Right lobe of liver (tissue), 6 donors: ENCODE measurements around the gene CREB3. TPM values are rescaled to one million over a fixed set of nuclear protein-coding genes. Genes with fewer than 3 reads are reported as not detected.

ENCODE experiments used
- ATAC-seq, 4 donors: fragments of 200-7000 bp; cut with Tn5 transposase; one replicate each; pipeline ENCODE4 v1.9.1; 2020; ENCODE audit warnings: mild to moderate bottlenecking in 4 of 4, moderate library complexity in 4 of 4
- DNase-seq, 3 donors: peaks; one replicate each; pipeline ENCODE4 v3.0.0-alpha.2; 2020
- H3K27ac ChIP-seq, 3 donors: fragments of 200-600 bp; one replicate each; pipeline ENCODE4 v1.8.0; 2022
- H3K27me3 ChIP-seq, 2 donors: fragments of 200-600 bp; one replicate each; pipeline ENCODE4 v1.8.0; 2022
- H3K36me3 ChIP-seq, 4 donors: fragments of 200-600 bp; sonication (generic) in 1 of 4; one replicate each; pipeline versions ENCODE4 v1.5.1 to v1.8.0; 2017 to 2022; ENCODE audit warnings: control low read depth in 1 of 4
- H3K4me1 ChIP-seq, 4 donors: fragments of 200-600 bp; sonication (generic) in 1 of 4; one replicate each; pipeline versions ENCODE4 v1.5.1 to v1.8.0; 2017 to 2022; ENCODE audit warnings: control low read depth in 1 of 4
- H3K4me3 ChIP-seq, 3 donors: fragments of 200-600 bp; one replicate each; pipeline ENCODE4 v1.8.0; 2022
- H3K9me3 ChIP-seq, 4 donors: fragments of 200-600 bp; sonication (generic) in 1 of 4; one replicate each; pipeline versions ENCODE4 v1.5.1 to v1.8.0; 2017 to 2022; ENCODE audit warnings: control low read depth in 1 of 4
- CTCF ChIP-seq, 4 donors: fragments of 200-600 bp in 3 of 4; fragments of 450-650 bp in 1 of 4; IDR thresholded peaks; one replicate each; pipeline versions ENCODE4 v1.5.1 to v1.8.0; 2016 to 2022; ENCODE audit warnings: antibody characterized with exemption in 4 of 4, mild to moderate bottlenecking in 2 of 4
- POLR2A ChIP-seq: fragments of 450-650 bp; IDR thresholded peaks from one replicate; pipeline ENCODE4 v1.6.1; 2017; ENCODE audit warnings: antibody characterized with exemption, mild to moderate bottlenecking
- WGBS: methylation state at CpG from one replicate; pipeline ENCODE4 v1.1.6; 2018; ENCODE audit warnings: low coverage, low lambda C conversion rate; ENCODE audit not compliant: insufficient coverage; ENCODE audit errors: missing lambda C conversion rate; 5-methylcytosine and 5-hydroxymethylcytosine counted together
- intact Hi-C, 2 donors: fragments of 100-400 bp; cut with DNase I; formaldehyde crosslinking; loops; one replicate each; pipeline versions ENCODE4 v1.11.2 to v1.14.1; 2022
- total RNA-seq, 6 experiments: library from RNA; depleted of rRNA in 2 of 6; stranded (reverse); fragments of >200 nt in 2 of 6; fragmentation: NEBNext Ultra II Directional in 3 of 6; extraction: Animal tissue kit (Norgen Biotek cat#: 25700) in 3 of 6; gene quantifications; one replicate each; pipeline versions ENCODE4 v1.1.0 to v1.2.4, GENCODE V29; 2016 to 2023
- donor health status: DM: no; HTN: yes; CAD: no.
- donor health status: DM: no; HTN: no; CAD: no.
- donor health status: DM: no; HTN: no; CAD: no.
- donor health status: DM: no; HTN: yes; CAD: no.
- donor health status: DM: no; HTN: yes; CAD: no.

Gene CREB3
- total RNA-seq, 6 experiments from 2014 or later: 12.1 to 35.2 (median 17.8) TPM

GRCh38 chr9:35713578-35713977, 18.9 kb upstream of the CREB3 start:
- DNase-seq (no peak), ATAC-seq (no peak)
- H3K4me1 ChIP-seq: no peaks in the 10 kb centered on the region
- intact Hi-C loops: no loop called here
- TF ChIP-seq POLR2A (no peak), CTCF (IDR thresholded peaks at IDR 0.05) (no peak)
- peaks cover 47 to 98% (median 72%) of the 10 kb centered on the region in 4 donors for H3K36me3 ChIP-seq
- H3K9me3 ChIP-seq: no peaks in the 10 kb centered on the region
- H3K4me3 ChIP-seq: no peak overlapping the region
- 93% methylated on average over 2 of the region's 3 CpGs for WGBS
- H3K27me3 ChIP-seq: no peaks in the 10 kb centered on the region
- no peak overlapping the region for H3K27ac ChIP-seq

- H3K36me3 ChIP-seq: peaks cover 51 to 98% (median 73%) of the 10 kb centered on the region in 4 donors
- peak in 3 of 4 donors; percentile 24 to 57 (median 41) for ATAC-seq
- WGBS: no CpG with 5 or more reads among the region's 6 CpGs
Measured at GRCh38 chr9:35714123-35714522, 18.3 kb upstream of the CREB3 start.

GRCh38 chr9:35714579-35715252, 17.8 kb upstream of the CREB3 start:
- Histone ChIP-seq H3K4me1 (no peaks in the 10 kb centered on the region), H3K4me3 (no peak overlapping the region), H3K27me3 (no peaks in the 10 kb centered on the region), H3K27ac (no peak overlapping the region), H3K9me3 (no peaks in the 10 kb centered on the region), H3K36me3 (peaks cover 57 to 100% (median 77%) of the 10 kb centered on the region in 4 donors)
- intact Hi-C loops: no loop called here
- ATAC-seq: peak in 1 of 4 donors; percentile 3
- no peak for DNase-seq
- WGBS: 100% methylated on average over 6 of the region's 13 CpGs
- TF ChIP-seq CTCF (IDR thresholded peaks at IDR 0.05) (no peak), POLR2A (no peak)

More at GRCh38 chr9:35714123-35714522, 18.3 kb upstream of the CREB3 start:
- DNase-seq: no peak
- H3K4me1 ChIP-seq: no peaks in the 10 kb centered on the region
- no peaks in the 10 kb centered on the region for H3K9me3 ChIP-seq
- intact Hi-C loops: no loop called here
- no peak overlapping the region for H3K27ac ChIP-seq
- no peaks in the 10 kb centered on the region for H3K27me3 ChIP-seq
- H3K4me3 ChIP-seq: no peak overlapping the region
- no peak for TF ChIP-seq CTCF (IDR thresholded peaks at IDR 0.05)
- no peak for TF ChIP-seq POLR2A

- Histone ChIP-seq H3K9me3 (no peaks in the 10 kb centered on the region), H3K27ac (no peak overlapping the region), H3K4me1 (no peaks in the 10 kb centered on the region), H3K4me3 (no peak overlapping the region), H3K27me3 (no peaks in the 10 kb centered on the region), H3K36me3 (peaks cover 66 to 100% (median 83%) of the 10 kb centered on the region in 4 donors)
- TF ChIP-seq POLR2A (no peak), CTCF (IDR thresholded peaks at IDR 0.05) (no peak)
- 50% methylated on average over 1 of the region's 4 CpGs for WGBS
- no peak for DNase-seq
- intact Hi-C loops: no loop called here
- no peak for ATAC-seq
Measured at GRCh38 chr9:35716230-35716629, 16.2 kb upstream of the CREB3 start.
